Measurements from ENCODE around the gene ADRM1.

ADRM1 gene

GRCh38 chr20:62311832-62312661 lies 9.2 kb downstream of the ADRM1 start:
- no peak for DNase-seq (ENCODE audit: low read depth in 2 of 2)

GRCh38 chr20:62312662-62312977 lies 9.8 kb downstream of the ADRM1 start:
- no peak for DNase-seq (ENCODE audit: low read depth in 2 of 2)

GRCh38 chr20:62313021-62313420 lies 10.2 kb downstream of the ADRM1 start:
- no peak for DNase-seq (ENCODE audit: low read depth in 2 of 2)

- DNase-seq (ENCODE audit: low read depth in 2 of 2): no peak
Measured at GRCh38 chr20:62313460-62314338, 10.9 kb downstream of the ADRM1 start.

GRCh38 chr20:62314339-62314638 lies 11.5 kb downstream of the ADRM1 start:
- no peak for DNase-seq (ENCODE audit: low read depth in 2 of 2)

GRCh38 chr20:62314711-62315302 lies 12.0 kb downstream of the ADRM1 start:
- no peak for DNase-seq (ENCODE audit: low read depth in 2 of 2)

GRCh38 chr20:62315773-62316172 lies 13.0 kb downstream of the ADRM1 start:
- DNase-seq (ENCODE audit: low read depth in 2 of 2): no peak

- DNase-seq (ENCODE audit: low read depth in 2 of 2): no peak
Measured at GRCh38 chr20:62316331-62317166, 13.8 kb downstream of the ADRM1 start.

GRCh38 chr20:62317167-62317655 lies 14.4 kb downstream of the ADRM1 start:
- DNase-seq (ENCODE audit: low read depth in 2 of 2): no peak

- no peak for DNase-seq (ENCODE audit: low read depth in 2 of 2)
Measured at GRCh38 chr20:62318400-62319345, 15.9 kb downstream of the ADRM1 start.

- DNase-seq (ENCODE audit: low read depth in 2 of 2): no peak
Measured at GRCh38 chr20:62319346-62319909, 16.6 kb downstream of the ADRM1 start.

GRCh38 chr20:62320581-62321354 lies 18.0 kb downstream of the ADRM1 start:
- no peak for DNase-seq (ENCODE audit: low read depth in 2 of 2)

GRCh38 chr20:62321521-62321948 lies 18.7 kb downstream of the ADRM1 start:
- DNase-seq (ENCODE audit: low read depth in 2 of 2): no peak

GRCh38 chr20:62321975-62322374 lies 19.2 kb downstream of the ADRM1 start:
- no peak for DNase-seq (ENCODE audit: low read depth in 2 of 2)

GRCh38 chr20:62322492-62323041 lies 19.8 kb downstream of the ADRM1 start:
- DNase-seq (ENCODE audit: low read depth in 2 of 2): no peak

- no peak for DNase-seq (ENCODE audit: low read depth in 2 of 2)
Measured at GRCh38 chr20:62323146-62323979, 20.6 kb downstream of the ADRM1 start.

- no peak for DNase-seq (ENCODE audit: low read depth in 2 of 2)
Measured at GRCh38 chr20:62323980-62324906, 21.4 kb downstream of the ADRM1 start.
